Measurements from ENCODE around the gene MALRD1.

MALRD1 gene

DNA sequence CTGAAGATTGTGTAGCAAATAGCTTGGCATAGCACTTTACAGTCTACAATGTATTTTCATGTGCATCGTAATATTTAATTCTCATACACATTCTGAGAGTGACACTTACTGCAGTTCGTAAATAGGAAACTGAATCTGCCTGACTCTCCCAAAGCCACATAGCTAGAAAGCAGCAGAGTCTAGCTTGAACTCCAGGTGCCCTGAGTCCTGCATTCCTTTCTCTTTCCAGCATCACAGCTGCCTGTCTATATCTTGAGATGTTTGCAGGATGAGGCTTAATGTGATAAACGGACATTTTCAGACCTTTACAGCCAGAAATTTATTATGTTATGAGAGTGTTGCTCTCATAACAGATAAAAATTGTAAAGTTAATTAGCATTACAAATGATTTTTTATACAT lies 634.8 kb downstream of the MALRD1 start:
- no peak for DNase-seq (ENCODE audit: low read depth)
- H3K4me3 ChIP-seq (ENCODE audit: control insufficient read depth, low read depth, low read length) = no peak overlapping the region
- no peak for TF ChIP-seq CTCF (conservative IDR thresholded peaks at IDR 0.05; ENCODE audit: control insufficient read depth, insufficient read depth, low read depth, low read length)

- no peak for DNase-seq (ENCODE audit: low read depth)
- no peak overlapping the region for H3K4me3 ChIP-seq (ENCODE audit: control insufficient read depth, low read depth, low read length)
- peak; percentile 24 for TF ChIP-seq CTCF (conservative IDR thresholded peaks at IDR 0.05; ENCODE audit: control insufficient read depth, insufficient read depth, low read depth, low read length)
Observed at GRCh38 chr10:19683960-19684359, 635.4 kb downstream of the MALRD1 start.

- H3K4me3 ChIP-seq (ENCODE audit: control insufficient read depth, low read depth, low read length) = no peak overlapping the region
- no peak for DNase-seq (ENCODE audit: low read depth)
- TF ChIP-seq CTCF (conservative IDR thresholded peaks at IDR 0.05; ENCODE audit: control insufficient read depth, insufficient read depth, low read depth, low read length) = no peak
Observed at GRCh38 chr10:19688344-19688743, 639.7 kb downstream of the MALRD1 start.

- H3K4me3 ChIP-seq (ENCODE audit: control insufficient read depth, low read depth, low read length) = no peak overlapping the region
- DNase-seq (ENCODE audit: low read depth) = no peak
- no peak for TF ChIP-seq CTCF (conservative IDR thresholded peaks at IDR 0.05; ENCODE audit: control insufficient read depth, insufficient read depth, low read depth, low read length)
Observed at GRCh38 chr10:19689231-19689630, 640.6 kb downstream of the MALRD1 start.

- no peak for DNase-seq (ENCODE audit: low read depth)
- TF ChIP-seq CTCF (conservative IDR thresholded peaks at IDR 0.05; ENCODE audit: control insufficient read depth, insufficient read depth, low read depth, low read length) = no peak
- H3K4me3 ChIP-seq (ENCODE audit: control insufficient read depth, low read depth, low read length) = no peak overlapping the region
Observed at GRCh38 chr10:19699299-19699698, 650.7 kb downstream of the MALRD1 start.

GRCh38 chr10:19701427-19702052 lies 652.9 kb downstream of the MALRD1 start:
- H3K4me3 ChIP-seq (ENCODE audit: control insufficient read depth, low read depth, low read length) = no peak overlapping the region
- no peak for DNase-seq (ENCODE audit: low read depth)
- TF ChIP-seq CTCF (conservative IDR thresholded peaks at IDR 0.05; ENCODE audit: control insufficient read depth, insufficient read depth, low read depth, low read length) = no peak

DNA sequence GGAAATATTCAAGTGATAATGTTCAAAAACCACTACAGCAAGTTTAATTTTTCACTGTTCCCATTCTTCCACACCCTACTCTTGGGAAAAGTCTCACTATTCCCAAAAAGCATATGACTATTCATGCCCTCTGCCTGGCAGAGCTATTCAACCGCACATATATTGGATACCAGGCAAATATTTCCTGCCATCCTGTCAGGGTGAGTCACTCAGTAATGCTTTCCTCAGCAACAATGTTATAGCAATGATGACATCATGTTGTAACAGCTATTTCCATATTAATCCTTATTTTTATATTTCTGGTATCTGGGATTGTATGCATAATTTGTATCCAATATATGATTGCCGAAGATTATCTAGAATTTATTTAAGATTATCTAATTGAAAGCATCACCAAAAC lies 653.6 kb downstream of the MALRD1 start:
- peak; percentile 45 for DNase-seq (ENCODE audit: low read depth)
- no peak for TF ChIP-seq CTCF (conservative IDR thresholded peaks at IDR 0.05; ENCODE audit: control insufficient read depth, insufficient read depth, low read depth, low read length)
- no peak overlapping the region for H3K4me3 ChIP-seq (ENCODE audit: control insufficient read depth, low read depth, low read length)
